Stimulated activated CD4-positive, alpha-beta T cell treated with anti-CD3 and anti-CD28 coated beads, Interleukin-15, amount 100 ng/mL, for 48 hours (primary cell): ENCODE data around the gene RAB7B.

Experiments
- DNase-seq, 2 donors: peaks; one replicate each; pipeline ENCODE4 v3.0.0-alpha.2; 2020; ENCODE audit warnings: low read depth in 2 of 2

RAB7B gene

GRCh38 chr1:205948886-205949285 is 54.3 kb downstream of the RAB7B start:
- DNase-seq, result no peak

- DNase-seq, result no peak
Measured at GRCh38 chr1:205948039-205948438, 55.2 kb downstream of the RAB7B start.

GRCh38 chr1:205947024-205947423 is 56.2 kb downstream of the RAB7B start:
- no peak for DNase-seq

- no peak for DNase-seq
Measured at GRCh38 chr1:205945069-205945468, 58.1 kb downstream of the RAB7B start.

- no peak for DNase-seq
Measured at GRCh38 chr1:205944525-205944924, 58.7 kb downstream of the RAB7B start.

- no peak for DNase-seq
Measured at GRCh38 chr1:205943245-205943644, 60.0 kb downstream of the RAB7B start, which contains the start of gene SLC26A9. Gene SLC26A9 (minus strand): TSS chr1:205943456. CDS start chr1:205935820, 7,636 bp downstream.

- DNase-seq, result no peak
Measured at GRCh38 chr1:205942631-205943159, 60.5 kb downstream of the RAB7B start.

- DNase-seq, result no peak
Measured at GRCh38 chr1:205940710-205941109, 62.5 kb downstream of the RAB7B start.

GRCh38 chr1:205939690-205940330 is 63.4 kb downstream of the RAB7B start:
- DNase-seq, result no peak

- no peak for DNase-seq
Measured at GRCh38 chr1:205938682-205939081, 64.5 kb downstream of the RAB7B start.

GRCh38 chr1:205936846-205937586 is 66.2 kb downstream of the RAB7B start:
- no peak for DNase-seq

GRCh38 chr1:205936311-205936710 is 66.9 kb downstream of the RAB7B start:
- DNase-seq, result no peak

GRCh38 chr1:205935869-205936268 is 67.3 kb downstream of the RAB7B start:
- no peak for DNase-seq

GRCh38 chr1:205934788-205935187 is 68.4 kb downstream of the RAB7B start:
- no peak for DNase-seq

- no peak for DNase-seq
Measured at GRCh38 chr1:205933671-205934618, 69.2 kb downstream of the RAB7B start.

- no peak for DNase-seq
Measured at GRCh38 chr1:205932776-205933175, 70.4 kb downstream of the RAB7B start.

GRCh38 chr1:205930799-205931281 is 72.4 kb downstream of the RAB7B start:
- no peak for DNase-seq

GRCh38 chr1:205930195-205930577 is 73.0 kb downstream of the RAB7B start:
- no peak for DNase-seq

- DNase-seq, result no peak
Measured at GRCh38 chr1:205929496-205930194, 73.5 kb downstream of the RAB7B start.

- no peak for DNase-seq
Measured at GRCh38 chr1:205928317-205928716, 74.9 kb downstream of the RAB7B start.

GRCh38 chr1:205927676-205928075 is 75.5 kb downstream of the RAB7B start:
- DNase-seq, result no peak
